H9 (cell line): Measurements from ENCODE around the gene MGAT4C. TPM values are rescaled to one million over a fixed set of nuclear protein-coding genes. Genes with fewer than 3 reads are reported as not detected.

ENCODE experiments used
- DNase-seq: peaks from one replicate; pipeline ENCODE4 v3.0.0-alpha.2; 2017
- H2AFZ ChIP-seq: one replicate; pipeline ENCODE4 v1.6.1; 2013; ENCODE audit warnings: mild to moderate bottlenecking, low read length, control low read depth, moderate library complexity
- H2AK5ac ChIP-seq: 2 replicates; pipeline ENCODE4 v1.6.1; 2013; ENCODE audit warnings: low read length, control low read depth, mixed read lengths; ENCODE audit not compliant: insufficient read length
- H2BK120ac ChIP-seq: one replicate; pipeline ENCODE4 v1.6.1; 2013; ENCODE audit warnings: low read depth, mild to moderate bottlenecking, low read length, control low read depth, inconsistent platforms; ENCODE audit not compliant: poor library complexity, severe bottlenecking
- H2BK12ac ChIP-seq: 2 replicates; pipeline ENCODE4 v1.6.1; 2013; ENCODE audit warnings: low read length, control low read depth, mixed read lengths, low read depth; ENCODE audit not compliant: insufficient read length
- H2BK15ac ChIP-seq: 2 replicates; pipeline ENCODE4 v1.6.1; 2013; ENCODE audit warnings: low read depth, low read length, control low read depth
- H2BK20ac ChIP-seq: one replicate; pipeline ENCODE4 v1.6.1; 2013; ENCODE audit warnings: low read depth, mild to moderate bottlenecking, low read length, control low read depth, inconsistent platforms; ENCODE audit not compliant: poor library complexity, severe bottlenecking
- H2BK5ac ChIP-seq: 2 replicates; pipeline ENCODE4 v1.6.1; 2013; ENCODE audit warnings: low read length, control low read depth, mixed read lengths; ENCODE audit not compliant: insufficient read length
- H3K14ac ChIP-seq: 2 replicates; pipeline ENCODE4 v1.6.1; 2013; ENCODE audit warnings: low read length, control low read depth; ENCODE audit not compliant: insufficient read depth
- H3K18ac ChIP-seq: 2 replicates; pipeline ENCODE4 v1.6.1; 2013; ENCODE audit warnings: low read depth, mild to moderate bottlenecking, mixed read lengths, low read length, control low read depth; ENCODE audit not compliant: insufficient read length
- H3K23ac ChIP-seq: 2 replicates; pipeline ENCODE4 v1.6.1; 2013; ENCODE audit warnings: low read length, control low read depth, mixed read lengths, low read depth; ENCODE audit not compliant: insufficient read length
- H3K23me2 ChIP-seq: 2 replicates; pipeline ENCODE4 v1.6.1; 2013; ENCODE audit warnings: low read depth, mild to moderate bottlenecking, mixed read lengths, low read length, control low read depth; ENCODE audit not compliant: insufficient read length, poor library complexity, severe bottlenecking
- H3K27ac ChIP-seq: 2 replicates; pipeline ENCODE4 v1.5.1; 2013; ENCODE audit warnings: low read length, control low read depth, mixed read lengths, low read depth; ENCODE audit not compliant: insufficient read length
- H3K27me3 ChIP-seq: 2 replicates; pipeline ENCODE4 v1.6.1; 2013; ENCODE audit warnings: low read length, control low read depth, inconsistent platforms; ENCODE audit not compliant: insufficient read depth
- H3K4ac ChIP-seq: 2 replicates; pipeline ENCODE4 v1.6.1; 2013; ENCODE audit warnings: low read depth, mild to moderate bottlenecking, control low read depth, inconsistent platforms, low read length, moderate library complexity
- H3K4me1 ChIP-seq: 2 replicates; pipeline ENCODE4 v1.6.1; 2013; ENCODE audit warnings: low read length, control low read depth, inconsistent platforms; ENCODE audit not compliant: insufficient read depth
- H3K4me2 ChIP-seq: 2 replicates; pipeline ENCODE4 v1.6.1; 2013; ENCODE audit warnings: low read length, control low read depth, mixed read lengths; ENCODE audit not compliant: insufficient read length, insufficient read depth
- H3K56ac ChIP-seq: 2 replicates; pipeline ENCODE4 v1.6.1; 2013; ENCODE audit warnings: low read depth, mild to moderate bottlenecking, mixed read lengths, low read length, control low read depth; ENCODE audit not compliant: insufficient read length
- H3K79me1 ChIP-seq: 2 replicates; pipeline ENCODE4 v1.6.1; 2013; ENCODE audit warnings: low read depth, mild to moderate bottlenecking, moderate library complexity, low read length, control low read depth, inconsistent platforms; ENCODE audit not compliant: insufficient read depth, poor library complexity, severe bottlenecking
- H3K79me2 ChIP-seq: 2 replicates; pipeline ENCODE4 v1.6.1; 2013; ENCODE audit warnings: low read length, control low read depth, inconsistent platforms; ENCODE audit not compliant: insufficient read depth
- H3K9ac ChIP-seq: 2 replicates; pipeline ENCODE4 v1.6.1; 2013; ENCODE audit warnings: low read length, control low read depth, mixed read lengths; ENCODE audit not compliant: insufficient read length; ENCODE audit errors: extremely low read depth
- H3K9me3 ChIP-seq: one replicate; pipeline ENCODE4 v1.6.1; 2013; ENCODE audit warnings: low read depth, low read length, inconsistent platforms; ENCODE audit not compliant: control insufficient read depth
- H3T11ph ChIP-seq: one replicate; pipeline ENCODE4 v1.6.1; 2013; ENCODE audit warnings: mild to moderate bottlenecking, low read length, control low read depth, inconsistent platforms
- H4K20me1 ChIP-seq: one replicate; pipeline ENCODE4 v1.6.1; 2013; ENCODE audit not compliant: control insufficient read depth, insufficient read length, insufficient read depth
- H4K5ac ChIP-seq: 2 replicates; pipeline ENCODE4 v1.6.1; 2013; ENCODE audit warnings: low read depth, mild to moderate bottlenecking, mixed read lengths, low read length, control low read depth; ENCODE audit not compliant: insufficient read length
- H4K8ac ChIP-seq: replicated peaks from 2 replicates; pipeline ENCODE4 v1.6.1; 2013; ENCODE audit warnings: low read length, control low read depth, mixed read lengths, low read depth; ENCODE audit not compliant: insufficient read length
- H4K91ac ChIP-seq: 2 replicates; pipeline ENCODE4 v1.6.1; 2013; ENCODE audit warnings: low read depth, mild to moderate bottlenecking, moderate library complexity, mixed read lengths, low read length, control low read depth; ENCODE audit not compliant: insufficient read length
- H3K27ac Mint-ChIP-seq, 3 experiments: 2 replicates in 2 of 3; 3 replicates in 1 of 3; pipeline ENCODE4 v1.8.0; 2020 to 2021; ENCODE audit warnings: mixed read lengths in 3 of 3, mild to moderate bottlenecking in 1 of 3, moderate library complexity in 1 of 3
- H3K27me3 Mint-ChIP-seq: 2 replicates; pipeline ENCODE4 v1.8.0; 2021; ENCODE audit warnings: low read depth, mild to moderate bottlenecking, moderate library complexity, mixed read lengths
- H3K36me3 Mint-ChIP-seq, 3 experiments: 2 replicates in 2 of 3; 3 replicates in 1 of 3; pipeline ENCODE4 v1.8.0; 2020 to 2021; ENCODE audit warnings: low read depth in 3 of 3, mixed read lengths in 3 of 3; ENCODE audit not compliant: insufficient read depth in 1 of 3
- H3K4me1 Mint-ChIP-seq, 2 experiments: 2 replicates each; pipeline ENCODE4 v1.8.0; 2020; ENCODE audit warnings: mixed read lengths in 2 of 2
- H3K4me3 Mint-ChIP-seq, 2 experiments: 2 replicates in 1 of 2; 3 replicates in 1 of 2; pipeline ENCODE4 v1.8.0; 2020 to 2021; ENCODE audit warnings: mild to moderate bottlenecking in 2 of 2, mixed read lengths in 2 of 2, moderate library complexity in 1 of 2
- H3K9me3 Mint-ChIP-seq, 2 experiments: 2 replicates in 1 of 2; 3 replicates in 1 of 2; pipeline ENCODE4 v1.8.0; 2020; ENCODE audit warnings: mild to moderate bottlenecking in 2 of 2, mixed read lengths in 2 of 2, moderate library complexity in 1 of 2
- CTCF ChIP-seq: fragments of 200-600 bp; sonication (generic); conservative IDR thresholded peaks from 3 replicates; pipeline ENCODE4 v1.8.0; 2021; ENCODE audit warnings: antibody characterized with exemption, mild to moderate bottlenecking
- total RNA-seq: library from RNA; stranded (reverse); gene quantifications from 2 replicates; pipeline ENCODE4 v1.2.1, GENCODE V29; 2021

The MGAT4C gene
- total RNA-seq, 1 experiment from 2014 or later: 1.3 TPM

- no peak overlapping the region for H2BK5ac ChIP-seq
- H3K27me3 ChIP-seq: no peaks in the 10 kb centered on the region
- H3K23me2 ChIP-seq: no peaks in the 10 kb centered on the region
- no peak for TF ChIP-seq CTCF
- no peak overlapping the region for H2BK12ac ChIP-seq
- no peak overlapping the region for H3K14ac ChIP-seq
- H3K4me2 ChIP-seq: no peak overlapping the region
- H2BK120ac ChIP-seq: no peak overlapping the region
- H4K8ac ChIP-seq: no peak overlapping the region
- H3T11ph ChIP-seq: no peak overlapping the region
- H4K20me1 ChIP-seq: no peaks in the 10 kb centered on the region
- no peaks in the 10 kb centered on the region for H3K79me2 ChIP-seq
- H3K79me1 ChIP-seq: no peaks in the 10 kb centered on the region
- no peak overlapping the region for H3K27ac ChIP-seq
- H4K5ac ChIP-seq: no peak overlapping the region
- peaks cover 5 to 16% of the 10 kb centered on the region in 2 experiments for H3K9me3 Mint-ChIP-seq
- no peak overlapping the region for H3K27ac Mint-ChIP-seq
- no peaks in the 10 kb centered on the region for H3K9me3 ChIP-seq
- no peaks in the 10 kb centered on the region for H3K4me1 ChIP-seq
- H3K56ac ChIP-seq: no peak overlapping the region
- H3K4ac ChIP-seq: no peak overlapping the region
- H3K4me1 Mint-ChIP-seq: peaks cover 0 to 7% of the 10 kb centered on the region in 2 experiments; a peak in 2 of 4 replicates
- no peak overlapping the region for H3K18ac ChIP-seq
- H2BK15ac ChIP-seq: no peak overlapping the region
- no peak overlapping the region for H2AFZ ChIP-seq
- no peak for DNase-seq
- no peak overlapping the region for H4K91ac ChIP-seq
- no peak overlapping the region for H3K23ac ChIP-seq
- H3K9ac ChIP-seq: no peak overlapping the region
- no peak overlapping the region for H3K4me3 Mint-ChIP-seq
- no peak overlapping the region for H2BK20ac ChIP-seq
- H2AK5ac ChIP-seq: no peak overlapping the region
- H3K27me3 Mint-ChIP-seq: no peaks in the 10 kb centered on the region
- H3K36me3 Mint-ChIP-seq: peaks cover 12 to 30% (median 21%) of the 10 kb centered on the region in 3 experiments
Measured at GRCh38 chr12:85927166-85927565, 329.0 kb downstream of the MGAT4C start.
